AG04450 (cell line): ENCODE measurements around the gene BANF1. TPM values are rescaled to one million over a fixed set of nuclear protein-coding genes. Genes with fewer than 3 reads are reported as not detected.
"Not testable (repeated sequence)": the region's sequence is repeated elsewhere in the genome, so short reads cannot be mapped to it uniquely, and the experiment has no call there.

Source experiments
- CTCF ChIA-PET: fragments of 300-600, 350-600 bp; formaldehyde crosslinking; extraction: SDS; loops from one replicate; lab custom pipeline; 2022; ENCODE audit warnings: antibody characterized with exemption, inconsistent platforms; lab: Charles Lee
- POLR2A ChIA-PET: fragments of 350-600 bp; formaldehyde crosslinking; extraction: SDS; loops from one replicate; lab custom pipeline; 2021; ENCODE audit warnings: antibody characterized with exemption, inconsistent platforms; lab: Yijun Ruan, JAX
- DNase-seq: peaks from one replicate; pipeline ENCODE4 v3.0.0-alpha.2; 2011; ENCODE audit warnings: low read depth, low spot score
- H3K27ac ChIP-seq: one replicate; pipeline ENCODE4 v1.5.1; 2012; ENCODE audit warnings: low read depth, low read length, control low read depth
- H3K27me3 ChIP-seq: one replicate; pipeline ENCODE4 v1.6.0; 2012; ENCODE audit warnings: low read length; ENCODE audit not compliant: control insufficient read depth, insufficient read depth
- H3K4me3 ChIP-seq: 2 replicates; pipeline ENCODE4 v1.5.1; 2011; ENCODE audit warnings: mild to moderate bottlenecking, low read depth, low read length, control low read depth
- H3K9me3 ChIP-seq: 2 replicates; pipeline ENCODE4 v1.5.1; 2012; ENCODE audit warnings: low read length; ENCODE audit not compliant: control insufficient read depth, insufficient read depth
- CTCF ChIP-seq: IDR thresholded peaks from 2 replicates; pipeline ENCODE4 v1.5.1; 2011; ENCODE audit warnings: low read depth, low read length, control low read depth, inconsistent platforms
- polyA plus RNA-seq: library from polyadenylated mRNA; depleted of rRNA; stranded (reverse); fragments of >200 nt; gene quantifications from 2 replicates; pipeline ENCODE4 v1.2.3, GENCODE V29; 2011

Gene BANF1
- polyA plus RNA-seq, 1 experiment: 227 TPM

DNA sequence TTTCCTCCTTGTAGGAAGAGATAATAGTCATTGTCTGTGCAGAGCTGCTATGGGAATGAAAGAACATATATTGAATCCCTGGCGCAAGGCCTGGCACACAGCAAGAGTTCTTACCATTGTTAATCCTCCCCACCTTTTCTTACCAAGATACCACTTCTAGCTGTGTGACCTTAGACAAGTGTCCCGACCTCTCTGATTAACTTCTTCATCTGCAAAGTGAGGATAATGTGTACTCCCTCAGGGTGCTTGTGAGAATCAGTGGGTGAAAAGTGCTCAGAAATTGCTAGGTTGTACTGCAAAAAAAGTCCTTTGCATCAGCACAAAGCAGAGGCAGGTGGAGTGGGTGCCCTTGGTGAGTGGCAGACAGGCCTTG lies 5.8 kb downstream of the BANF1 start:
- no peak for DNase-seq
- H3K4me3 ChIP-seq: no peak overlapping the region
- H3K27ac ChIP-seq: no peak overlapping the region
- peaks cover 3% of the 10 kb centered on the region for H3K27me3 ChIP-seq
- no peak for TF ChIP-seq CTCF
- ChIA-PET POLR2A (interaction anchor here (0.6 kb wide), 1 partner anchor 133 kb away, joined by 3 read pairs; no protein-coding TSS in a partner anchor), CTCF (interaction anchor here (1.3 to 2.0 kb wide), 2 partner anchors 14 to 123 kb away, joined by 6 to 7 read pairs; no protein-coding TSS in a partner anchor)
- H3K9me3 ChIP-seq: no peaks in the 10 kb centered on the region; the same call in 1 of the 2 replicates

DNA sequence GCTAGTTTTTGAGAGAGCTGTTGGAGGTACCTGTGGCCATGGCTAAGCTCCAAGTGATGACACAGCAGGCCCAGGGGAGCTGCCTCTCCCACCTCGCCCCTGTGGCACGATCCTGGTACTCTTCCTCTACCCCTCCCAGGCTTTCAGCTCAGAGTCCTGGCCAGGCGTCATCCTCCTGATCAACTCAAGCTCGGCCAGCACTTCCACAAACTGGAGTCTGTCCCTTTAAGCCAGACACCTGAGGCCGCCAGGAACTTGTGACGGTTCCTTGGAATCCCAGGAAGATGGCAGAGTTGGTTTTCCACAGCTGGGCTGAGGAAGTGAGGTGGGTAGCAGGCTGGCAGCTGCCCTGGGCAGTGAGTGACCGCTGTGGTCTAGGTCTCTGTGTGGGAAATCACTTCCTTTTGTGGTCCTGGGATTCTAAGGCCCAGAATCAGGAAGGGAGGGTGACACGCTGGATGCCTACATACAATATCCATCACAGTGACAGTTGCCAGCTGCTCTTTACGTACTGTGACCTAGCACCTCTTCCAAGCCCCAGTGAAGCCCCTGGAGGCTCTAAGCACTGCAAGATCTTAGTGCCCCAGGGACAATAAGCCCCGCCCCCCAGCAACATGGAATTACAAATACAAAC lies 6.3 kb downstream of the BANF1 start:
- Histone ChIP-seq H3K9me3 (no peaks in the 10 kb centered on the region; the same call in 1 of the 2 replicates), H3K4me3 (no peak overlapping the region), H3K27me3 (peaks cover 3% of the 10 kb centered on the region), H3K27ac (no peak overlapping the region)
- no peak for DNase-seq
- no peak for TF ChIP-seq CTCF
- ChIA-PET CTCF (interaction anchor here (1.0 to 2.0 kb wide), 3 partner anchors 14 to 124 kb away, joined by 3 to 9 read pairs (median 6); no protein-coding TSS in a partner anchor), POLR2A (interaction anchor here (0.6 kb wide), 3 partner anchors 134 to 279 kb away, joined by 3 to 4 read pairs (median 3); no protein-coding TSS in a partner anchor)

- POLR2A ChIA-PET, H3K9me3 ChIP-seq, H3K4me3 ChIP-seq, H3K27me3 ChIP-seq, DNase-seq, H3K27ac ChIP-seq: not testable (repeated sequence)
- CTCF ChIA-PET: interaction anchor here (1.0 to 2.0 kb wide), 2 partner anchors 36 to 125 kb away, joined by 3 to 6 read pairs; no protein-coding TSS in a partner anchor
Measured at GRCh38 chr11:66010036-66010435, 7.7 kb downstream of the BANF1 start.

DNA sequence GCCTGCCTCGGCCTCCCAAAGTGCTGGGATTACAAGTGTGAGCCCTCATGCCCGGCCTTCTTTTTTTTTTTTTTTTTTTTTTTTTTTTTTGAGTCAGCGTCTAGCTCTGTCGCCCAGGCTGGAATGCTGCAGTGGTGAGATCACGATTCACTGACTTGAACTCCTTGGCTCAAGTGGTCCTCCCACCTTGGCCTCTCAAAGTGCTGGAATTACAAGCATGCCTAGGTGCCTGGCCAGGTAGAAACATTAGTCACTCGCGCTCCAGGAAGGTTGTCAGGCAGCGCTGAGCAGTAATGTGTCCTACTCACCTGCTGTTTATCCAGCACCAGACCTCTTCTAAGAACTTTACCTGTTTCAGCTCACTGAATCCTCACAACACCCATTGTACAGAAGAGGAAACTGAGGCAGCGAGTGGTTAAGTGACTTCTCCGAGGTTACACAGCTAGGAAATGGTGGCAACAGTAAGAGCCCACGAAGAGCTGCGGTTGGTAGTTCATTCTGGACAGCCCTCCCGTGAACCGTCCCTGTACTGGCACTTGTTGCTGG lies 9.0 kb downstream of the BANF1 start:
- H3K9me3 ChIP-seq: no peaks in the 10 kb centered on the region; the same call in 1 of the 2 replicates
- ChIA-PET POLR2A (interaction anchor here (0.6 kb wide), 1 partner anchor 42 kb away, joined by 4 read pairs; no protein-coding TSS in a partner anchor), CTCF (interaction anchor here (1.4 to 3.2 kb wide), 2 partner anchors 11 to 34 kb away, joined by 3 to 16 read pairs; no protein-coding TSS in a partner anchor)
- no peak overlapping the region for H3K4me3 ChIP-seq
- no peak overlapping the region for H3K27ac ChIP-seq
- no peak for DNase-seq
- H3K27me3 ChIP-seq: peaks cover 3% of the 10 kb centered on the region
- no peak for TF ChIP-seq CTCF

DNA sequence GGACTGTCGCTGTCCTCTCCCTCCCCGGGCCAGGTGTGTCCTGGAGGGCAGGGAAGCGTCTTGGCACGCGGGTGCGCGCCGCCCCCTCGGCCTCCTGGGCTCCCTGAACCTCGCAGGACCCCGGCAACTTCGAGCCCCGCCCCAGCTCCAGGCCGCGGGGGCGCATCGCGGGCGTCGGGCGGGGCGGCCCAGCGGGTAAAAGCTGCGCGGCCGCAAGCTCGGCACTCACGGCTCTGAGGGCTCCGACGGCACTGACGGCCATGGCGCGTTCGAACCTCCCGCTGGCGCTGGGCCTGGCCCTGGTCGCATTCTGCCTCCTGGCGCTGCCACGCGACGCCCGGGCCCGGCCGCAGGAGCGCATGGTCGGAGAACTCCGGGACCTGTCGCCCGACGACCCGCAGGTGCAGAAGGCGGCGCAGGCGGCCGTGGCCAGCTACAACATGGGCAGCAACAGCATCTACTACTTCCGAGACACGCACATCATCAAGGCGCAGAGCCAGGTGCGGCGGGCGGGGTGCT lies 9.5 kb downstream of the BANF1 start, which contains the start of gene CST6:
Gene CST6 (plus strand): TSS at position 224 of the 519 bp plus-strand sequence. CDS start 37 bp downstream, at position 261.
- ChIA-PET CTCF (interaction anchor here (1.4 to 3.2 kb wide), 2 partner anchors 11 to 34 kb away, joined by 3 to 16 read pairs; no protein-coding TSS in a partner anchor), POLR2A (interaction anchor here (0.6 kb wide), 1 partner anchor 41 kb away, joined by 4 read pairs; no protein-coding TSS in a partner anchor)
- TF ChIP-seq CTCF: no peak
- Histone ChIP-seq H3K9me3 (no peaks in the 10 kb centered on the region; the same call in 1 of the 2 replicates), H3K27ac (no peak within 1 kb of the TSS), H3K27me3 (peaks cover 3% of the 10 kb centered on the region), H3K4me3 (no peak within 1 kb of the TSS)
- DNase-seq: no peak
